RPMI7951 (cell line): ENCODE data around the gene PERCC1. TPM values are rescaled to one million over a fixed set of nuclear protein-coding genes. Genes with fewer than 3 reads are reported as not detected.

Experiments used
- DNase-seq: peaks from one replicate; pipeline ENCODE4 v3.0.0-alpha.2; 2012; ENCODE audit warnings: low read depth
- total RNA-seq: library from RNA; depleted of rRNA; stranded (reverse); fragments of >200 nt; shearing (Covaris generic); gene quantifications from 2 replicates; pipeline ENCODE4 v1.2.3, GENCODE V29; 2014; rRNA removed

PERCC1 gene
- total RNA-seq, result not detected in 2 replicates

- no peak for DNase-seq
Observed at GRCh38 chr16:1430759-1431496, at the start of gene PERCC1. PERCC1 (plus strand) TSS chr16:1431078; CDS start chr16:1432594, 1,516 bp downstream.

GRCh38 chr16:1381612-1382406, 49.1 kb upstream of the PERCC1 start:
- DNase-seq, result no peak

GRCh38 chr16:1383556-1383955, 47.3 kb upstream of the PERCC1 start:
- DNase-seq, result no peak

GRCh38 chr16:1385232-1385631, 45.6 kb upstream of the PERCC1 start:
- no peak for DNase-seq

GRCh38 chr16:1387331-1387730, 43.5 kb upstream of the PERCC1 start:
- no peak for DNase-seq

GRCh38 chr16:1389762-1390161, 41.1 kb upstream of the PERCC1 start:
- no peak for DNase-seq

GRCh38 chr16:1390239-1390779, 40.6 kb upstream of the PERCC1 start:
- DNase-seq, result no peak

GRCh38 chr16:1392826-1393225, 38.1 kb upstream of the PERCC1 start:
- DNase-seq, result no peak

- no peak for DNase-seq
Observed at GRCh38 chr16:1393613-1394176, 37.2 kb upstream of the PERCC1 start.

- DNase-seq, result no peak
Observed at GRCh38 chr16:1394367-1394951, 36.4 kb upstream of the PERCC1 start.

- DNase-seq, result no peak
Observed at GRCh38 chr16:1395444-1396031, 35.3 kb upstream of the PERCC1 start.

GRCh38 chr16:1397779-1398178, 33.1 kb upstream of the PERCC1 start:
- no peak for DNase-seq

- DNase-seq, result no peak
Observed at GRCh38 chr16:1398351-1398750, 32.5 kb upstream of the PERCC1 start.

GRCh38 chr16:1398826-1399581, 31.9 kb upstream of the PERCC1 start:
- no peak for DNase-seq

GRCh38 chr16:1401061-1401757, 29.7 kb upstream of the PERCC1 start:
- no peak for DNase-seq

GRCh38 chr16:1401758-1402154, 29.1 kb upstream of the PERCC1 start:
- DNase-seq, result no peak

GRCh38 chr16:1403036-1403435, 27.8 kb upstream of the PERCC1 start:
- DNase-seq, result no peak

- DNase-seq, result no peak
Observed at GRCh38 chr16:1403733-1404132, 27.1 kb upstream of the PERCC1 start.

- peak; percentile 74 for DNase-seq
Observed at GRCh38 chr16:1407753-1408152, 23.1 kb upstream of the PERCC1 start.

GRCh38 chr16:1408171-1408837, 22.6 kb upstream of the PERCC1 start:
- peak; percentile 80 for DNase-seq
